ENCODE measurements around the gene IQCN. TPM values are rescaled to one million over a fixed set of nuclear protein-coding genes. Genes with fewer than 3 reads are reported as not detected.

The IQCN gene
- total RNA-seq, 4 donors from 2014 or later = 4.8 to 49.7 (median 17.5) TPM

DNA sequence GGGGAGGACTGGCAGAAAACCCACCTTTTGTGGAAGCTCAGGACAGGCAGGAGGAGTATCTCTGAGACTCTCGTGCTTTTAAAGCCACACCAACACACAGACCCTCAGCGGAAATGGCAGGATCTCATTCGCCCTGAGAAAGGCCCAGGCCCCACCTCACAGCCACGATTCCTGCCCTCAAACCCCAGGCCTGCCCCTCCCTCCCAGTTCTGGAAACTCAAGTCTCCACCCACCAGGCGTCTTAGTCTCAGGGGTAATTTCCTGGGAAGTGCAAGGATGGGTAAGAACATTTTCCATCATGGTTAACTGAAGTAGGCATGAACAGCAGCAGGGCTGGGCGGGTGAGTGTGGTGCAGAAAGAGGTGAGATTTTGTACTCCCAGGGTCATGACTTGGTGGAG lies 40.1 kb downstream of the IQCN start:
- no peak for DNase-seq
- Histone ChIP-seq H3K4me1 (peaks cover 0 to 3% (median 0%) of the 10 kb centered on the region in 4 donors), H3K27me3 (peaks cover 64% of the 10 kb centered on the region), H3K36me3 (no peaks in the 10 kb centered on the region), H3K9me3 (peaks cover 4 to 7% of the 10 kb centered on the region in 2 donors), H3K4me3 (no peak overlapping the region), H3K27ac (no peak overlapping the region)
- TF ChIP-seq POLR2AphosphoS5 (IDR thresholded peaks at IDR 0.05) = no peak
- TF ChIP-seq, protein P1, sequence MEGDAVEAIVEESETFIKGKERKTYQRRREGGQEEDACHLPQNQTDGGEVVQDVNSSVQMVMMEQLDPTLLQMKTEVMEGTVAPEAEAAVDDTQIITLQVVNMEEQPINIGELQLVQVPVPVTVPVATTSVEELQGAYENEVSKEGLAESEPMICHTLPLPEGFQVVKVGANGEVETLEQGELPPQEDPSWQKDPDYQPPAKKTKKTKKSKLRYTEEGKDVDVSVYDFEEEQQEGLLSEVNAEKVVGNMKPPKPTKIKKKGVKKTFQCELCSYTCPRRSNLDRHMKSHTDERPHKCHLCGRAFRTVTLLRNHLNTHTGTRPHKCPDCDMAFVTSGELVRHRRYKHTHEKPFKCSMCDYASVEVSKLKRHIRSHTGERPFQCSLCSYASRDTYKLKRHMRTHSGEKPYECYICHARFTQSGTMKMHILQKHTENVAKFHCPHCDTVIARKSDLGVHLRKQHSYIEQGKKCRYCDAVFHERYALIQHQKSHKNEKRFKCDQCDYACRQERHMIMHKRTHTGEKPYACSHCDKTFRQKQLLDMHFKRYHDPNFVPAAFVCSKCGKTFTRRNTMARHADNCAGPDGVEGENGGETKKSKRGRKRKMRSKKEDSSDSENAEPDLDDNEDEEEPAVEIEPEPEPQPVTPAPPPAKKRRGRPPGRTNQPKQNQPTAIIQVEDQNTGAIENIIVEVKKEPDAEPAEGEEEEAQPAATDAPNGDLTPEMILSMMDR (IDR thresholded peaks at IDR 0.05) = no peak
- no peak for TF ChIP-seq POLR2A (IDR thresholded peaks at IDR 0.05)
- TF ChIP-seq EP300 (IDR thresholded peaks at IDR 0.05; ENCODE audit: low read depth) = no peak
- WGBS, 2 donors (ENCODE audit: low coverage in 1 of 2) = 49% methylated on average over 6 of the region's 6 CpGs; no CpG with 5 or more reads in 1 of the 2 donors
- in situ Hi-C loops (cut with MboI; ENCODE audit: low pct_ligation_motif_present in 1 of 4, low pct_unique_long_range_greater_than_20kb in 1 of 4, low sequenced_read_pairs in 3 of 4) = no loop called here
- intact Hi-C loops (cut with DNase I; ENCODE audit: low total_unique reads) = no loop called here

DNA sequence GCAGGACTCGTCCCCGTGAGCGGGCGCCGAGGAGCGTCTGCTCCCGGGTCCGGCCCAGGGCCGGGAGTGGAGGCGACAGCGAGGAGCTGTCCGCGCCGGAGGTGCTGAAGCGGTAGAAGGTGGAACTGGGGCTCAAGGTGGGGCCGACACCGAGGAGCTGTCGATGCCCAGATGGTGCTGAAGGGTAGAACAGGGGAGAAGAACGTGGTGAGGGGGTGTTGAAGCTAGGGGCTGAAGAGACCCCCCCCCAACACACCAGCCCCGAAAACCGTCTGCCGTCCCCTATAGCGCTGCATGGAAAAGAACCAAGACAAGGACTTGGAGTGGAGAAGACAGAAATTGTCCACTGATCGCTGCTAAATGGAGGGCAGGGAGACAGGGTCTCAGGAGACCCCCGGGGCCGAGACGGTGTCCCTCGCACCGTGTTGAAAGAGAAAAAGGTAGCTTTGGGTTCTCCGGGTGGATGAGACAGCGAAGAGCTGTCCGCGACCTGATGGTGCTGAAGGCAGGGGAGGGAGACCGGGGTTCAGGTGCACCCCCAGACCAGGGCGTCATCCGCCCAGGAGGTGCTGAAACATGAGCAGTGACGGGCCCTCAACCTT lies 40.9 kb downstream of the IQCN start:
- Histone ChIP-seq H3K27me3 (peaks cover 69% of the 10 kb centered on the region), H3K4me3 (no peak overlapping the region), H3K4me1 (peaks cover 0 to 3% (median 0%) of the 10 kb centered on the region in 4 donors), H3K36me3 (no peaks in the 10 kb centered on the region), H3K9me3 (peaks cover 4 to 7% of the 10 kb centered on the region in 2 donors), H3K27ac (no peak overlapping the region)
- intact Hi-C loops (cut with DNase I; ENCODE audit: low total_unique reads) (no loop called here), in situ Hi-C loops (cut with MboI; ENCODE audit: low pct_ligation_motif_present in 1 of 4, low pct_unique_long_range_greater_than_20kb in 1 of 4, low sequenced_read_pairs in 3 of 4) (no loop called here)
- TF ChIP-seq POLR2A (IDR thresholded peaks at IDR 0.05) = no peak
- no peak for TF ChIP-seq EP300 (IDR thresholded peaks at IDR 0.05; ENCODE audit: low read depth)
- TF ChIP-seq, protein P1 (IDR thresholded peaks at IDR 0.05) = no peak
- no peak for TF ChIP-seq POLR2AphosphoS5 (IDR thresholded peaks at IDR 0.05)
- DNase-seq = peak; percentile 38
- 32% methylated on average over 37 of the region's 37 CpGs; no CpG with 5 or more reads in 1 of the 2 donors for WGBS, 2 donors (ENCODE audit: low coverage in 1 of 2)

DNA sequence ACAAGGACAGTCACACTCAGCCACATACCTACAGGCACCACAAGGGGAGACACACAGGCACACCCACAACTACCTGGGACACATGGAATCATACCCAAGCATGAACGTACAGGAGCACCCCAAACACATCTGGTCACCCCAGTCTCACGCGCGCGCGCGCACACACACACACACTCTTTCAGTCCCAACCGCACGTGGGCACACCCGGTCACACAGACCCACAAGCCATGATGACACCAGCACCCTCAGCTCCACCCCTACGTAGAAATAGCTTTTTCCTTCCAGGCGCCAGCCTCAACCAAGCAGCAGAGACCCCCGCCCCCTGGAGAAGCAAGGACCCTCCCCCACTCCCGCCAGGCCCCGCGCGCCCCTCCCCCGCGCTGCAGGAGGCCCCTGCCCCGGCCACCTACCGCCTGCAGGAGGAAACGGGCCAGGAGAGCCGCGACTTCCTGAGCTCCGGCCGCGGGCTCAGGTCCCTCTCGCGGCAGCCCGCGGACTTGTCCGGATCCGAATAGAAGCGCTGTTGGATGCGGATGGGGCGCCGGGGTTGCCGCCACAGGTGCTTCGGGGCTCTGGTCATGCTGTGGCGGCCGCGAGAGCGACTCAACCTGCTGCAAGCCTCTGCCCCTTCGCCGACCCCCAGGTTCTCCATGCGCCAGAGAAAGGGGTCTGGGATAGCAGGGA lies 41.6 kb downstream of the IQCN start:
- TF ChIP-seq POLR2A (IDR thresholded peaks at IDR 0.05) (no peak), POLR2AphosphoS5 (IDR thresholded peaks at IDR 0.05) (no peak), EP300 (IDR thresholded peaks at IDR 0.05; ENCODE audit: low read depth) (no peak)
- TF ChIP-seq, protein P1 (IDR thresholded peaks at IDR 0.05) = no peak
- intact Hi-C loops (cut with DNase I; ENCODE audit: low total_unique reads) = no loop called here
- peaks cover 4 to 7% of the 10 kb centered on the region in 2 donors for H3K9me3 ChIP-seq
- no peak overlapping the region for H3K27ac ChIP-seq
- H3K4me3 ChIP-seq = no peak overlapping the region
- no peaks in the 10 kb centered on the region for H3K36me3 ChIP-seq
- H3K4me1 ChIP-seq = peaks cover 0 to 3% (median 0%) of the 10 kb centered on the region in 4 donors
- peaks cover 75% of the 10 kb centered on the region for H3K27me3 ChIP-seq
- 9 to 20% methylated on average over 1 to 46 of the region's 46 CpGs for WGBS, 2 donors (ENCODE audit: low coverage in 1 of 2)
- no peak for DNase-seq
- in situ Hi-C loops (cut with MboI; ENCODE audit: low pct_ligation_motif_present in 1 of 4, low pct_unique_long_range_greater_than_20kb in 1 of 4, low sequenced_read_pairs in 3 of 4) = no loop called here

DNA sequence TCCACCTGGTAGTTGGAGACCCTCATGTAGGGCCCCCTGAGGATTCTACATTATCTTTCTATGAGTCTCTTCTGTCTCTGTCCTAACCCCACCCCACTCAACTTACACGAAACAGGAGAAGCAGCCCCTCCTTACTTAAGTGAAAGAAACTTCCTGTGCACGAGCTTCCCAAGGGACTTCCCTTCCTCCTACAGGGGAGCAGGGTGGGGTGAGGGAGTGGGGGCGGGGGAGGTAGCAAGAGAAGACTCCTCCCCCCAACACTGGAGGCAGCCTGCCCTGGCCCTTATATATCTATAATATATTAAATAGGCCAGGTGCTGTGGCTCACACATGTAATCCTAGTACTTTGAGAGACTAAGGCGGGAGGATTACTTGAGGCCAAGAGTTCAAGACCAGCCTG lies 42.5 kb downstream of the IQCN start:
- peaks cover 84% of the 10 kb centered on the region for H3K27me3 ChIP-seq
- H3K4me1 ChIP-seq = peaks cover 0 to 3% (median 0%) of the 10 kb centered on the region in 4 donors
- no peaks in the 10 kb centered on the region for H3K36me3 ChIP-seq
- H3K4me3 ChIP-seq = no peak overlapping the region
- intact Hi-C loops (cut with DNase I; ENCODE audit: low total_unique reads) = no loop called here
- 35 to 50% methylated on average over 2 to 4 of the region's 4 CpGs for WGBS, 2 donors (ENCODE audit: low coverage in 1 of 2)
- H3K27ac ChIP-seq = no peak overlapping the region
- peaks cover 4 to 7% of the 10 kb centered on the region in 2 donors for H3K9me3 ChIP-seq
- TF ChIP-seq, protein P1 (IDR thresholded peaks at IDR 0.05) = no peak
- no peak for TF ChIP-seq POLR2AphosphoS5 (IDR thresholded peaks at IDR 0.05)
- no peak for TF ChIP-seq EP300 (IDR thresholded peaks at IDR 0.05; ENCODE audit: low read depth)
- no peak for TF ChIP-seq POLR2A (IDR thresholded peaks at IDR 0.05)
- no peak for DNase-seq
- in situ Hi-C loops (cut with MboI; ENCODE audit: low pct_ligation_motif_present in 1 of 4, low pct_unique_long_range_greater_than_20kb in 1 of 4, low sequenced_read_pairs in 3 of 4) = no loop called here

All from transverse colon (tissue), 4 donors.